GM18951 (cell line): ENCODE data around the gene TENT4B.
"Not testable (repeated sequence)": the region's sequence is repeated elsewhere in the genome, so short reads cannot be mapped to it uniquely, and the experiment has no call there.

ENCODE experiments used
- POLR2A ChIP-seq: IDR thresholded peaks from 4 replicates; pipeline ENCODE4 v1.6.1; 2011; ENCODE audit warnings: mild to moderate bottlenecking; ENCODE audit not compliant: insufficient read length, insufficient read depth; ENCODE audit errors: extremely low read depth
- in situ Hi-C: fragments of 300-500 bp; cut with MboI; formaldehyde crosslinking; loops from one replicate; pipeline ENCODE4 v1.12.0; 2022; ENCODE audit warnings: low sequenced_read_pairs, mixed read lengths, inconsistent platforms; ENCODE audit not compliant: unreplicated experiment

The TENT4B gene

DNA sequence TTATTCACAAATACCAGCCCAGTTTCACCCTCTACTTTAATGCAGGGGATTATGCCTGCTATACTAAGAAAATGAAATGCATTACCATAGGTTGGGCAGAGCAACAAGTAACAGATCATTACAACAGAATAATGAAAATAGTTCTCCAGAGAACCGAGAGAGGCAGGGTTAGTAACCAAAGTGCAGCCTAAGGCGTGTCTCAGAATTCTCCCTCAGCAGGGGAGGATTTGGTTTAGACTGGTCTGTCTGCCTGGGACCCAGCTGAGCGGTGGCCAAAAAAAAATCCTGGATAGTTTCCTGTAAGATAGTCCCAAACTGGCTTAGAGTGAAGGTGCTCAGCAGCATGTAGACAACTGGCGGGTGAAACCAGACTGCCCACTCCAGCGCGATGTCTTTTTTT, 82.5 kb downstream of the TENT4B start:
- in situ Hi-C loops, result no loop called here
- TF ChIP-seq POLR2A, result peak; percentile 13

DNA sequence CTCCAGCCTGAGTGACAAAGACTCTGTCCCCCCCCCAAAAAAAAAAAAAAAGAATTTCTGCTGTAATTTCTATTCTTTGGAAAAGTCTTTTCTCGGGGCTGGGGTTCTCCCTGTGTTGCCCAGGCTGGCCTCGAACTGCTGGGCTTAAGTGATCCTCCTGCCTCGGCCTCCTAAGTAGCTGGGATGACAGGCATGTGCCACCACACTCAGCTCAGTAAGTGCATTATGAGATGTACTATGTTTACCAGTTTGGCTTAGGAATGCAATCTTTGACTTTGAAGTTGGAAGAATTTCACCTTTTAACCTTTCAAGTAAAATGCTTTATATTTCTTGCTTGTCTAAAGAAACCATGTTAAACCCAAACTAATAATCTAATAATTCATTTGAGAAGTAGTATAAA, 85.2 kb downstream of the TENT4B start:
- in situ Hi-C loops, result no loop called here
- TF ChIP-seq POLR2A, result no peak

DNA sequence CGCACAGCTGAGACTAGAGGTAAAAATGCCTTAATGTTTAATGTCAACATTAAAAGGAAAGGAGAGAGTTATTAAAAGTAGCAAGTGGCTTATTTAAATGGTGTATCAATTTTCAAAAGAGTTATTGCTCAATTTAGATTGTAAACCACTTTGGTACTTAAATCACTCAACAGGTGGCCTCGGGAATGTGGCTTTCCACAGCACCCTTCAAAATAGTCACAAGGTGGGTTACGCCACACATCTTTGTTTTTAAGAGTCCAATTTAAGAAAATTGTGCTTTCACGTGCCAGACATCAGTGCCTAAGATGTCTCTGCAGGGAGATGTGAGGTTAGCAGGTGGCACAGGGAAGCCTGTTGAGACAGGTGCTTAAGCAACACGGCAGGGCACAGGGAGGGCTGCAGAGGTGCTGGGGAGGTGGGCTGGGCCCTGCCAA, 85.8 kb downstream of the TENT4B start:
- in situ Hi-C loops, result no loop called here

DNA sequence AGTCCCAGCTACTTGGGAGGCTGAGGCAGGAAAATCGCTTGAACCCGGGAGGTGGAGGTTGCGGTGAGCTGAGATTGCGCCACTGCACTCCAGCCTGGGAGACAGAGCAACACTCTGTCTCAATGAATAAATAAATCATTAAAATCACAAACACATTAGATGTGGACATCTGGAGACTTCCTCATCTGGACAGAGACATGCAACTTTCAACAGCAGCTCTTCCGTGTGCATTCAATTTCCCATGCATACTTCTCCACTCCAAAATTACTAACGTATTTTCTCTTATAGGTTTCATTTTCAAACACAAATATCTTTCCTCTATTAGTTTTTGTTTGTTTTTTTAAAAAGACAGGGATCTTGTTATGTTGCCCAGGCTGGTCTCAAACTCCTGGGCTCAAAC, 89.9 kb downstream of the TENT4B start:
- in situ Hi-C loops, result not testable (repeated sequence)

More for the DNA sequence above, 85.8 kb downstream of the TENT4B start:
- no peak for TF ChIP-seq POLR2A

DNA sequence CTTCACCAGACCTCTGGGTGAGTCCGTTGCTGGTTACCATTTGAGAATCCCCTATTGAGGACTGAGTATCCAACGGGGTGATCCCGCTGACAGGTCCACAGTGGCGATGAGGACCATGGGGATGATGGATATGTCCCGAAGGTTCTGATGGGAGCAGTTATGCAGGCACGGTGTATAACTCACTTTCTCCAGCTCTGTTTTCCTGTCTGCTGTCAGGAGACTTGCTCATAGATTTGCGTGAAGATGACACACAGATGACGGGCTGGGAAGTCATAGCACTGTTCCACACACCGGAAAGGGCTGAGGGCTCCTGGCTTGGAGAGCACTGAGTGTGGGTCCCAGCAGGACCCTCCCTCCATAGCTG, 91.0 kb downstream of the TENT4B start:
- no peak for TF ChIP-seq POLR2A
- in situ Hi-C loops, result no loop called here

DNA sequence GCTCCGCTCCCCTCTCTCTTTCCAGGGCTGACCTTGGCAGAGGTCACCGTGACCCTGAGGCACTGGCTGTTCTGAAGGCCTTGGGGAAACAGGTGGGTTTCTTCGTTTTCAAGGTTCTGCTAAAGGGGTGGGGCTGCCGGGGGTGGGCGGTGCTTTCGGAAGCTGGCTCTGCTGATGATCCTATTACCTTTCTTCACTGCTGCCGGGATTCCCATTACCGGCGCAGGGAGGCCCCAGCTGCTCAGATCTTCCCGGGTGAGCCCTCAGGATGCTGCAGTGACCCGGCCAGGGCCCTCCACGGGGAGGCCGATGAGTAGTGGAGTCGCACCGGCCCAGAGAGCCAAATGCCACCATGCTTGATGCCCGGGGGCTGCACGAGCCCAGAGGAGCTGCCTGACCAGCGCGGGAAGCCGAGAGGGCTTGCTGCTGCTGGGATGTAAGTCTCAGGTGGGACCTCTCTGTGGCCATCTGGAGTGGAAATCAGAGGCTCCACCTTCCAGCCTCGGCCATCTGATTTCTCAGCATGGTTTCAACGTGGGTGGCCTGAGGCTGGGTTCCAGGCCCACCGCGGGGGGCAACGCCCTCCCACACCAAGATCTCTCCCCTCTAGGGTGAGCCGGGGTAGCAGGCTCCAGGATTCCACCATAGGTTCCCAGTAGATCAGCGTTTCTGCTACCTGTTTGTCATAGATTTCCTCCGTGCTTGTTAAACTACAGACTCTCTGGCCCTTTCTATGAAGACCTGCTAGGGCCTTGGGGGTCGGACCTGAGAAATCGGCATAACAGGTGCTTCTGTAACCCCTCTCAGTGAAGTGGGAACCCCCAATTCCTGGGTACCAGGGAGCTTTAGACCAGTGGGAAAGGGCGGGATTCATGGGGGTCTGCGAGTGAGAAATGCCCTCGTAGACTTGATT, 91.7 kb downstream of the TENT4B start:
- no peak for TF ChIP-seq POLR2A
- in situ Hi-C loops, result no loop called here

DNA sequence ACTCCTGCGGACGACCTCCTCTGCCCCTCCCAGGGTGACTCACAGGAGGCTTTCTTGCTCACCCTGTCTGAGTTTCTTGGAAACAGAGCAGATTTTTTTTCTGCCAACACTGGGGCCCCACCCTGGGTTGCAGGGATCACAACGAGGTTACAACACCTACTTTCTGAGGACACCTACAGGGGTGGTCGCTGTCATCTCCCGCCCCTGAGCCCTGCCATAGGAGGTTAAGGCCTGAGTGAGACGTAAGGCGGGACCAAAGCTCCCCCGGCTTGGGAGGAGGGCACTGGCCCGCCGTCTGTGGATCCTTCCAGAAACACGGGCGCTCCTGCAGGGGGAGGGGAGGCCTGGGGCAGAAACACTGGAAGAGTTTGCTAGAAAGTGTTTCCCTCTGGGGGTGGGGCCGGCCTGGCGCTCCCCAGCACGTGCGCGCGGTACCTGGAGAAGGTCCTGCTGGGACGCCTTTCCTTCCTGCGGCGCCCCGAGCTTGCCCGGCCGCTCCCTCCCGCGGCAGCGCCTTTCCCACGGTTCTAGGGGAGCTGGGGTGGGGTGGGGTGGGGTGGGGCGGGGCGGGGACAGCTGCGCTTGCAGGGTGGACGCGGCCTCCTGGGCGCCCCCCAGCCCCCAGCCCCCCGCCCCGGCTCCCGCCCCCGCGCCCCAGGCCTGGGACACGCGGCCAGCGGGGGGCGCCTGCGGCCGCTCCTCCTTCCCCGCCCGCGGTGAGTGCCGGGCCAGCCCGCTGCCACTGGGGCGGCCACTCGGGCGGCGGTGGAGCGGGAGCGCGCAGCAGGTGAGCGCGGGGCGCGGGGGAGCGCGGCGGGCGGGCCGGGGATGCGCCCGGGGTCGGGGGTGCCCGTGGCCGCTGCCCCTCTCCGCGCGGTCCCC, 92.6 kb downstream of the TENT4B start:
- in situ Hi-C loops, result no loop called here
- TF ChIP-seq POLR2A, result peak; percentile 26

DNA sequence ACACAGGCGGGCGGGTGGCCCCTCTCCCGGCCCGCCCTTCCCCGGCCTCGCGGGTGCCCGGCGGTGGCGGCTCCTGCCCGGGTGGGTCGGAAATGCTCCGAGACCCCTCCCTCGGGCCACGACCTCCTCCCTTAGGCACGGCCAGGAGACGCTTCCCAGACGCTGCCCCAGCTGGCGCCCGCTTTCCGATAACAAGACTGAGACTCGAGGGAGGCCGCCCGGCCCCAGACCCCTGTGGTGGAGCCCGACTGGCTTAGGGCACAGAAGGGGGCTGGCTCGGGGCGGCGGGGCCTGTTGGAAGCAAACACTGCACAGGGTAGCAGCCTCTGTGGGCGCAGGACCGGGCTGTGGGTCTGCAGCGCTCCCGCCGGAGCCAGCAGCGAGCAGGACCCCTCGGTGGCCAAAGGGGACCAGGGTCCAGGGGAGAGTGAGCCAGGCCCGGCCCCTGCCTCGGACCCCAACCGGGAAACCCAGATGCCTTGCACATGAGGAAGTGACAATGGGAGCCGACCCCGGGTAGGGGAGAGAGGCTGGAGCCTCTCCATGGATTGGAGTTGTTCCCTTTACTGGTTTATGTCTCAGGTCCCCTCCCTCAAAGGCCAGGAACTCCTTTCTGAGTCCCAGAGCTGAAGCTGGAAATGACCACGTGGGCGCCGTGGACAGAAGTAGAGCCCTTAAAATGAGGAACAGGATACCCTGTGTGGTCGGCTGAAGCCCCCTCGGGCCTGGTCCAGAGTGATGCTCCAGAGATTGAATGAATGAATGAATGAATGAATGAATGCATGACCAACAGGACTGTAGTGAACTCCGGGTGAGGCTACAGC, 93.4 kb downstream of the TENT4B start:
- TF ChIP-seq POLR2A, result no peak
- in situ Hi-C loops, result no loop called here

DNA sequence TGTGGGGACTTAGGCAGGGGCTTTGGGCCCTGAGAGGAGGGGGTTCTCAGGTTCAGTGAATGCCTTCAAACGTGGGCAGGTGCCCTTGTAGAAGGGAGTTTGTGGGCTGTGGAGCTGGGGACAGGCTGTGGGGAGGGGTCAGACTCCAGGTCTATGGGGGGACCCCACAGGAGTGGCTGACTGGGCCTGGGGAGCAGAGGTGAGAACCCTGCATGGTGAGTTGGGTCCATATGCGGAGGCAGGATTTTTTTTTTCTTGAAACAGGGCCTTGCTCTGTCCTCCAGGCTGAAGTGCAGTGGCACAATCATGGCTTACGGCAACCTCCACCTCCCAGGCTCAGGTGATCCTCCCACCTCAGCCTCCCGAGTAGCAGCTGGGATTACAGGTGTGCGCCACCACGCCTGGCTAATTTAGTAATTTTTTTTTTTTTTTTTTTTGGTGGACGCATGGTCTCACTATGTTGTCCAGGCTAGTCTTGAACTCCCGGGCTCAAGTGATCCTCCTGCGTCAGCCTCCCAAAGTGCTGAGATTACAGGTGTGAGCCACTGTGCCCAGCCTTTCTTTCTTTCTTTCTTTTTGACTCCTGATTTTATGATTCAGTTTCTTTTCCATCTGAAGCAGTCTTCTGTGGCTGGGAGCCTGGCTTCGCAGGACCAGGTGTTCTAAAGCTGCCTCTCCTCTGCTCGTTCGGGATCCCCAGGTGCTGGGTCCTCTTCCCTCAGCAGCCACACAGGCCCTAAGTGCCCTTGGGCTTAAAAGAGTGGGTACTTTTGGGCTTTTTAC, 94.2 kb downstream of the TENT4B start:
- TF ChIP-seq POLR2A, result no peak
- in situ Hi-C loops, result no loop called here

DNA sequence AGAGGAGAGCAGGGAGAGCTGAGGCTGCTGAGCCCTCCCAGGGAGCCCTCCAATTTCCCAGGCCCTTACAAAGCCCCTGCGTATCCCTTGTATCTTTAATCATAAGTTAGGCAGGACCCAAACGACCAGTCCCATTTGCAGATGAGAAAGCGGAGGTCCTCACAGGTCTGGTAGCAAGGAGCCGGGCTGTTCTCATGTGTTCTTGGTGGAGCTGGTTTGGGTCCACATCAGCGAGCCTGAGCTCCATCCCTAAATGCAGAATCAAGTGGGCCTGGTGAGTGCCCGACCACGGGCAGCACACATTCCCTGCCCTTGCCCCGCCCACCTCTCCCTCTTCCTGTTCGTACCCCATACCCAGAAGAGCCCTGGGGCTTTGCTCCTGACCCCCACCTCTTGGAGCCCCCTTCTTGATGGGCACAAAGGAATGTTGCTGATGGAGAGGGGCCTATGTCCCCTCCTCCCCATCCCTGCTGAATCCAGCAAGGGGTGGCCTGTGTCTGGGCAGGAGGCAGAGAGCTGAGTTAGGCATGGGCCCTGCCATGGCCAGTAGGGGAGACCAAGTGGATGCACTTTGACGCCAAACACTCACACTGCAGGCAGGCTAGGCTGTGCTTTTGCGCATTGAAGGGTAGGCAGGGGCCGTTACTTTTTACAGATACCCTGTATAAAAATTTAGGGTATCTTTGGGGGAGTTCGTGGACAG, 95.0 kb downstream of the TENT4B start:
- no peak for TF ChIP-seq POLR2A
- in situ Hi-C loops, result no loop called here

DNA sequence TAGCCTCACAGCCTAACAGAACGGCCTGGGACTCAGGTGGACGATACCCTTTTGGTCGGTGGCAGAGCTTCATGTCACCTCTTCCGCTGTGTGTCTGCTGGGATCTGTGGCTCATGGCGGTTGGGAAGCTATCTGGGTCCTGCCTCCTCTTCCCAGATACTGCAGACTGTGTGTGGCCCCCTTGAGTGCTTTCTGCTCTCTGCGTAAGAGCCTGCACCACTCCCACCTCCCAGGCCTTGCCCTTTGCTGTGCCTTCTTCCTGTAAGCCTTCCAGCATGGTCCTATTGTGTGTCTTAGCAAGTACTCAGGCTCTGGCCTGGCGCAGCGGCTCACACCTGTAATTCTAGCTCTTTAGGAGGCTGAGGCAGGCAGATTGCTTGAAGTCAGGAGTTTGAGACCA, 95.7 kb downstream of the TENT4B start:
- no peak for TF ChIP-seq POLR2A
- in situ Hi-C loops, result no loop called here
